HG03342 (cell line): ENCODE measurements around the gene RFX8.
"Not testable (repeated sequence)": the region's sequence is repeated elsewhere in the genome, so short reads cannot be mapped to it uniquely, and the experiment has no call there.

Experiments
- ATAC-seq: cut with Tn5 transposase; IDR thresholded peaks from one replicate; pipeline ENCODE4 v1.9.1; 2021; ENCODE audit warnings: mild to moderate bottlenecking, moderate library complexity; ENCODE audit not compliant: unreplicated experiment

The RFX8 gene

DNA sequence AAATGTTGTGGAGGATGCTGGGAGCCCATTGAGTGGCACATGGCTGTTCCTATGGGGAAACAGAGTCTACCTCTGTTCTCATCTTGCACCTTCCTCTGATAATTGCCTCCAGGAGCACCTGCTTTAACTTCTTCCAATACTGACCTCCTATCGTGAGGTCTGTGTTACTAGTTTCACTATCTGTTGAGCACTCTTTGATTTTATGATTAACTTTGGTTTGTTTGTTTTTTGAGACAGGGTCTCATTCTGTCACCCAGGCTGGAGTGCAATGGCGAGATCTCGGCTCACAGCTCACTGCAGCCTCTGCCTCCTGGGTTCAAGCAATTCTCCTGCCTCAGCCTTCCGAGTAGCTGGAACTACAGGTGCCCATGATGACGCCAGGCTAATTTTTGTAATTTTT is 12.1 kb upstream of the RFX8 start:
- no peak for ATAC-seq

GRCh38 chr2:101486258-101486701 is 11.4 kb upstream of the RFX8 start:
- ATAC-seq, result no peak

- ATAC-seq, result no peak
Measured at GRCh38 chr2:101485856-101486255, 10.9 kb upstream of the RFX8 start.

DNA sequence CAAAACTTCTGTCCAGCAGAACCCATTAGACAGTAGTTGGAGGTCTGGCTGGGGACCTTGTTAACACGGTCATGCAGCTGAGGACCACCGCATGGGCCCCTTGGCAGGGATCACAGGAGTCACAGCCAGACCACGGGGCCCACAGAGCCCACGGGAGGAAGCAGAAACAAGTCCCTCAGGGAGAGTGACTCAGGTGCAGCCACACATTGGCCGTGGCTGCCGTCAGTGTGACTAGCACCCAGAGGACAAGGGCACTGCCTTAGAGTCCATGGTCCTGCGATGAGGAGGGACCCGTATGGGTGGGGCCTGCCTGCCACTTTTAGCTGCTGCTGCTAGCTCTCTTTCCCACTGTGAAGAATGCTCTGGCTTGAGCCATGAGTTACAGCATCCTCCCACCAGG is 5.9 kb upstream of the RFX8 start:
- no peak for ATAC-seq

- ATAC-seq, result no peak
Measured at GRCh38 chr2:101479810-101480209, 4.9 kb upstream of the RFX8 start.

GRCh38 chr2:101479328-101479727 is 4.4 kb upstream of the RFX8 start:
- no peak for ATAC-seq

- ATAC-seq, result no peak
Measured at GRCh38 chr2:101478181-101479001, 3.5 kb upstream of the RFX8 start.

DNA sequence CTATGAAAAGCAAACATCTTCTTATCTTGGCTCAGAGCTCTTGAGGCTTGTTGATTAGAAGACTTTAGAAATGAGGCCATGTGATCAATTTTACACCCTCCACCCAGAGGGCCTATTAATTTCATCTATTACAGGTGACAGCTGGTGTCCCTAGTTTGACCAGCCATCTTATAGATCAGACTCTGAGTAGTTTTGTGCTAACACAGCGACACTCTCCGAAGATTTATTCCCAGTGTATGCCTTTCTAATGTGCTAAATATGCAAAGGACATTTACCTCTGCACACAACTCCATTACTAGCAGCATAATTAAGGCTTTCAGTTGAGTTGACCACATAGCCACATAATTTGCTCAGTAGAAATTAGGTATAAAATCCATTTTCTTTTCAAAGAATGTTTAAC is 2.6 kb upstream of the RFX8 start:
- ATAC-seq, result no peak

DNA sequence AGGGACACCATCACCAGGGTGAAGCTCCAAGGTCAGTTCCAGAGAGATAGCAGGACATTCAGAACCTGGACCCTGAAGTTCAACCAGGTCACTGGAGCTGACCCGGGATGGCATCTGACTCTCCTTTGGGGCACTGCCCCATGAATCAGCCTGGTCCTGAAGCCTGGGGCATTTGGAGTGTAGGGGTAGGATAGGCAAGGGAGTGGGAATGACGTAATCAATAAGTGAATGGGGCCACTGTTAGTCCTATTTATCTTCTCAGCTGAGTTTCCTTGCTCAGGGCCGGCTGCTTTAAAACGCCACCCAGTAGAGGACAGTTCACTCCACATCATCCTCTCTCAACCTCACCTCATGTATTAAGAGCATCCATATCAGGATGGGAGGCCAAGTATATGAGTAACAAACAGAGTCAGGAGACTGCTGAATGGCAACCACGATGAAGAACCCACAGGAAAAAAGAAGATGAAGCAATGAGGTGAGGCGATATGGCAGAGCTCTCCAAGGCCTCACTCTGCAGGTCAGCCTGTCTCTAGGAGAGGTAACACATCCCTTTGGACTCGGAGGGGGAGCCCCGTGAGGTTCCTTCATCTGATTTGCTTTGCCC is 1.8 kb upstream of the RFX8 start:
- no peak for ATAC-seq

GRCh38 chr2:101473911-101474701 is 806 bp downstream of the RFX8 start:
- ATAC-seq, result no peak

GRCh38 chr2:101473591-101473910 is 1.4 kb downstream of the RFX8 start:
- ATAC-seq, result no peak

- ATAC-seq, result no peak
Measured at GRCh38 chr2:101469863-101470262, 5.0 kb downstream of the RFX8 start.

- ATAC-seq, result no peak
Measured at GRCh38 chr2:101467306-101467705, 7.6 kb downstream of the RFX8 start.

GRCh38 chr2:101466426-101466825 is 8.5 kb downstream of the RFX8 start:
- no peak for ATAC-seq

DNA sequence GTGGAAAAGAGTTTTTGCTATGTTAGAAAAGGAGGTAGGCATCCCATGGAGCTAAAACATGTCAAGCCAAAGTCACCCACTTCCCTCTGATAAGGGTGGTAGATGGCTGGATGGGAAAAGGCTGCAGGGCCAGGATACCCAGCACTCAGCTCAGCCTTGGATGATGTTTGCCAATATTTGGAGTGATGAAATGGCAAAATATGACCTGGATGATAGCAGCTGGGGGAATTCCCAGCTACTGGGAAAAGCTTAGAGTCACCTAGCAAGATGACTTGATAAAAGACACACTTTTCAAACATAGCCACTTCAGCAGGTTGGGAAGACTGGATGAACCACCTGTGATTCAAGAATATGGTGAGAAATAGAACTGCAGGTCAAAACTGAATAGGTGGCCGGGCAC is 10.1 kb downstream of the RFX8 start:
- no peak for ATAC-seq

DNA sequence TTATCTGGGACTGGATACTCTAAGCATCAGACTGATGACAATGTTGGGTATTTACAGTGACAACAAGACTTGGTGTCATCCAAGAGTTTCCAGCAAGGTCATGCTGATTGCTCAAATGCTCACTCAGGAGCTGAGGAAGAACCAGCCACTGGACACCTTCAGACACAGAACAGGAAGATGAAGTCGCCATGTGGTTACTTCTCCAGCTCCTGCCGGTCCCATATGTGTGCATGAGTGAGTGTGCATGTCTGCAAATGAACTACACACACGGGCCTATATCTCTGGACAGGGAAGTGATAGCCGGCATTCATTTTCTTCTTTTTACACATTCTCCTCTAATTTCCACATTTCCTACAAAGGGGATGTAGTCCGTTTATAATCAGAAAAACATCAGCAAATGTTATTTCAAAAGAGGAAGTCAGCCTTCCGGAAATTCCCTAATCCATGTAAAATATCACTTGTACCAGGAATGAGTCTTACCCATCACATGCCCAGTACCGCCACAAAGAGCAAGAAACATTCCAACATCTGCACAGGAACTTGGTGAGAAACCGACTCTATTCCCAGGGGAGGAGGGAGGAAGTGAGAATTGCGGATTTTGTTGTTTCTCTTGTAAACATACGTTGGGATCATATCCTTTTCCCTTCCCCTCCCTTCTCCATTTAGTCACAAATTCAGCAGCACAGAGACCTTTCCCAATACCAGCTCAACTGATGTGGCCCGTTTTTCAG is 10.8 kb downstream of the RFX8 start:
- ATAC-seq, result no peak

DNA sequence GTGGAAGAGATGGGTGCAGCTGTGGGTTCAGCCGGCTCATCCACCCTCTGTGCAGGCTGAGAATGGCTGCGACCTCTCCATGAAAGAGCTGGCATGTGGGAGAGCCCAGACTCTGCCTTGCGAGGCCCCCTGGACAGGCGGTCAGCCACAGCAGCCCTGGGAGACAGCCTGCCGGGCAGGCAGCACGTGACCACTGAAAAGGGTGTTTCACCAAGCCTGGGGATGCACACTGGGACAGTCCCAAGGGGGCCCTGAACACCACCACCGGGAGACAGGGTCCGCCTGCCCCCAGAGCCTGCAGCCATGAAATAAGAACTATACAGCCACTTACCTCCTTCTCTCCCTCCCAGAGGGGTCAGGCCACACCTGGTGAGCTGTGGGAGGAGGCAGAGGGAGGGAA is 11.5 kb downstream of the RFX8 start:
- no peak for ATAC-seq

DNA sequence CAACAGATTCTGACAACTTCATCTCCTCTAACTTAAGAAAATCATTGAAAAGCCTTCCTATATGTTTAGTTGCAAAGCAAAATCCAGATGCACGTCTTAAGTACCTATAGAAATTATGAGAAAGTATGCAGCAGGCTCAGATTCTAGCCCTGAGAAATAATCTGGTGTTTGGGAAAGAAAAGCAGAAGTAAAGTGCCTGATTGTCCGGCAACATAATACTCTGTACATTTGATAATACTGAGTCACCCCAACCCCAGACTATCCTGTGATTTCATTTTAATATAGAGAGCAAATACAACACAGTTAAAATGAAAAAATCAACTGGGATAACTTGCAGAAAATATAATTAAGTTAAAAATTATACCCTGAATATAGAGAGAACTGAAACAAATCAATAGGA is 13.5 kb downstream of the RFX8 start:
- no peak for ATAC-seq

GRCh38 chr2:101454408-101454807 is 20.5 kb downstream of the RFX8 start:
- not testable (repeated sequence) for ATAC-seq

GRCh38 chr2:101450965-101451364 is 23.9 kb downstream of the RFX8 start:
- no peak for ATAC-seq

- ATAC-seq, result no peak
Measured at GRCh38 chr2:101446869-101447268, 28.0 kb downstream of the RFX8 start.
